ENCODE measurements around the gene MATCAP1. TPM values are rescaled to one million over a fixed set of nuclear protein-coding genes. Genes with fewer than 3 reads are reported as not detected.
A peak's percentile ranks its signal among the peaks of the same experiment; 100 is the strongest.

The MATCAP1 gene
- total RNA-seq, 3 donors from 2014 or later, result 10.9 to 13.4 (median 11.6) TPM

- Histone ChIP-seq H3K27me3 (no peaks in the 10 kb centered on the region), H3K36me3 (no peaks in the 10 kb centered on the region), H3K4me3 (no peak overlapping the region), H3K27ac (no peak overlapping the region), H3K4me1 (peaks cover 6 to 15% of the 10 kb centered on the region in 2 donors), H3K9me3 (no peaks in the 10 kb centered on the region)
- intact Hi-C loops (cut with DNase I; ENCODE audit: low total_unique reads), result no loop called here
- DNase-seq (ENCODE audit: low spot score in 2 of 2), result no peak
- TF ChIP-seq POLR2A (IDR thresholded peaks at IDR 0.05) (no peak), POLR2AphosphoS5 (IDR thresholded peaks at IDR 0.05) (no peak)
- TF ChIP-seq, protein P1, sequence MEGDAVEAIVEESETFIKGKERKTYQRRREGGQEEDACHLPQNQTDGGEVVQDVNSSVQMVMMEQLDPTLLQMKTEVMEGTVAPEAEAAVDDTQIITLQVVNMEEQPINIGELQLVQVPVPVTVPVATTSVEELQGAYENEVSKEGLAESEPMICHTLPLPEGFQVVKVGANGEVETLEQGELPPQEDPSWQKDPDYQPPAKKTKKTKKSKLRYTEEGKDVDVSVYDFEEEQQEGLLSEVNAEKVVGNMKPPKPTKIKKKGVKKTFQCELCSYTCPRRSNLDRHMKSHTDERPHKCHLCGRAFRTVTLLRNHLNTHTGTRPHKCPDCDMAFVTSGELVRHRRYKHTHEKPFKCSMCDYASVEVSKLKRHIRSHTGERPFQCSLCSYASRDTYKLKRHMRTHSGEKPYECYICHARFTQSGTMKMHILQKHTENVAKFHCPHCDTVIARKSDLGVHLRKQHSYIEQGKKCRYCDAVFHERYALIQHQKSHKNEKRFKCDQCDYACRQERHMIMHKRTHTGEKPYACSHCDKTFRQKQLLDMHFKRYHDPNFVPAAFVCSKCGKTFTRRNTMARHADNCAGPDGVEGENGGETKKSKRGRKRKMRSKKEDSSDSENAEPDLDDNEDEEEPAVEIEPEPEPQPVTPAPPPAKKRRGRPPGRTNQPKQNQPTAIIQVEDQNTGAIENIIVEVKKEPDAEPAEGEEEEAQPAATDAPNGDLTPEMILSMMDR (IDR thresholded peaks at IDR 0.05), result no peak
These were observed 7.0 kb upstream of the MATCAP1 start for GRCh38 chr16:67190448-67191399.

DNA sequence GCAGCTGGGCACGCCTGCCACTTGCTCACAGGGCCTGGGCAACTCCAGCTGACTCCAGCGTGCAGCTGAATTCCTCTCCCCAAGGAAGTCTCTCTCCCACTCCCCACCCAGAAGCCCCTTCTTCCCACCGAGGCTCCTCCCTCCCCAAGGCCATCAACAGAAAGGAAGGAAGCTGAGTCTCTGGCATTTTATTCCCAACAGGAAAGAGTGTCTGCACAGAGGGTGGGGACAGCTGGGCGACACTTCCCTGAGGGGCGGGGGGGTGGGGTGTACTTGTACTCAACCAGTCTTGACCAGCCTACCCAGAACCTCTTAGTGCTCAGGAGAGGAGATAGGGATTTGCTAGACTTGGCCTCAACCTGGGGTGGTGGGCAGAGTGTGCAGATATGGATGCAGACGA, 6.3 kb upstream of the MATCAP1 start, which contains the start of gene EXOC3L1:
EXOC3L1 (minus strand) TSS at position 96 of the 400 bp plus-strand sequence. CDS start 460 bp downstream, outside the sequence.
- Histone ChIP-seq H3K27me3 (no peaks in the 10 kb centered on the region), H3K36me3 (no peaks in the 10 kb centered on the region), H3K27ac (no peak within 1 kb of the TSS), H3K4me3 (peak within 1 kb of the TSS in 1 of 3 donors; percentile 39), H3K9me3 (no peaks in the 10 kb centered on the region), H3K4me1 (peaks cover 9 to 17% of the 10 kb centered on the region in 2 donors)
- intact Hi-C loops (cut with DNase I; ENCODE audit: low total_unique reads), result no loop called here
- TF ChIP-seq, protein P1 (IDR thresholded peaks at IDR 0.05), result no peak
- TF ChIP-seq POLR2A (IDR thresholded peaks at IDR 0.05) (no peak), POLR2AphosphoS5 (IDR thresholded peaks at IDR 0.05) (no peak)
- DNase-seq (ENCODE audit: low spot score in 2 of 2), result no peak

- TF ChIP-seq, protein P1 (IDR thresholded peaks at IDR 0.05), result no peak
- no peak for TF ChIP-seq POLR2A (IDR thresholded peaks at IDR 0.05)
- TF ChIP-seq POLR2AphosphoS5 (IDR thresholded peaks at IDR 0.05), result no peak
- H3K4me3 ChIP-seq, result no peak overlapping the region
- no peak for DNase-seq (ENCODE audit: low spot score in 2 of 2)
- H3K36me3 ChIP-seq, result no peaks in the 10 kb centered on the region
- H3K27ac ChIP-seq, result no peak overlapping the region
- intact Hi-C loops (cut with DNase I; ENCODE audit: low total_unique reads), result no loop called here
- H3K9me3 ChIP-seq, result no peaks in the 10 kb centered on the region
- H3K4me1 ChIP-seq, result peaks cover 13 to 22% of the 10 kb centered on the region in 2 donors
- H3K27me3 ChIP-seq, result no peaks in the 10 kb centered on the region
These were observed 5.0 kb upstream of the MATCAP1 start for GRCh38 chr16:67188798-67189197.

- Histone ChIP-seq H3K27me3 (no peaks in the 10 kb centered on the region), H3K9me3 (no peaks in the 10 kb centered on the region), H3K4me1 (peaks cover 13 to 17% of the 10 kb centered on the region in 2 donors), H3K27ac (no peak overlapping the region), H3K4me3 (no peak overlapping the region), H3K36me3 (no peaks in the 10 kb centered on the region)
- TF ChIP-seq POLR2AphosphoS5 (IDR thresholded peaks at IDR 0.05) (no peak), POLR2A (IDR thresholded peaks at IDR 0.05) (no peak)
- TF ChIP-seq, protein P1 (IDR thresholded peaks at IDR 0.05), result no peak
- DNase-seq (ENCODE audit: low spot score in 2 of 2), result no peak
- intact Hi-C loops (cut with DNase I; ENCODE audit: low total_unique reads), result no loop called here
These were observed 4.6 kb upstream of the MATCAP1 start for GRCh38 chr16:67188323-67188722.
